ENCODE measurements around the gene TAF1B. TPM values are rescaled to one million over a fixed set of nuclear protein-coding genes. Genes with fewer than 3 reads are reported as not detected.

Gene TAF1B
- total RNA-seq, 4 donors from 2014 or later, result 10.8 to 21.4 (median 17.9) TPM

GRCh38 chr2:9844576-9844975 lies 1.3 kb downstream of the TAF1B start:
- H3K4me1 ChIP-seq, result peaks cover 0 to 34% (median 10%) of the 10 kb centered on the region in 4 donors
- 27 to 38% methylated on average over 5 of the region's 5 CpGs for WGBS, 2 donors
- H3K27me3 ChIP-seq, result no peaks in the 10 kb centered on the region
- H3K36me3 ChIP-seq, result peaks cover 0 to 15% (median 0%) of the 10 kb centered on the region in 3 donors
- no peaks in the 10 kb centered on the region for H3K9me3 ChIP-seq
- H3K4me3 ChIP-seq, result peak overlapping the region; percentile 73 to 95 (median 80)
- peak overlapping the region in 1 of 4 donors; percentile 91 for H3K27ac ChIP-seq
- DNase-seq (ENCODE audit: low spot score in 2 of 2), result no peak
- no peak for TF ChIP-seq EP300 (IDR thresholded peaks at IDR 0.05)
- TF ChIP-seq CTCF (IDR thresholded peaks at IDR 0.05), result no peak
- TF ChIP-seq POLR2A (IDR thresholded peaks at IDR 0.05), result no peak

- DNase-seq (ENCODE audit: low spot score in 2 of 2), result no peak
- Histone ChIP-seq H3K9me3 (no peaks in the 10 kb centered on the region), H3K27me3 (no peaks in the 10 kb centered on the region), H3K27ac (no peak overlapping the region), H3K4me1 (peaks cover 0 to 34% (median 10%) of the 10 kb centered on the region in 4 donors), H3K36me3 (peaks cover 0 to 35% (median 0%) of the 10 kb centered on the region in 3 donors), H3K4me3 (no peak overlapping the region)
- TF ChIP-seq CTCF (IDR thresholded peaks at IDR 0.05) (no peak), POLR2A (IDR thresholded peaks at IDR 0.05) (no peak), EP300 (IDR thresholded peaks at IDR 0.05) (no peak)
These were observed 3.3 kb downstream of the TAF1B start for GRCh38 chr2:9846554-9846953.

GRCh38 chr2:9847140-9847539 lies 3.9 kb downstream of the TAF1B start:
- Histone ChIP-seq H3K36me3 (peaks cover 0 to 41% (median 0%) of the 10 kb centered on the region in 3 donors), H3K4me3 (no peak overlapping the region), H3K9me3 (no peaks in the 10 kb centered on the region), H3K27ac (no peak overlapping the region), H3K27me3 (no peaks in the 10 kb centered on the region), H3K4me1 (peaks cover 0 to 34% (median 10%) of the 10 kb centered on the region in 4 donors)
- no peak for TF ChIP-seq EP300 (IDR thresholded peaks at IDR 0.05)
- TF ChIP-seq CTCF (IDR thresholded peaks at IDR 0.05), result no peak
- TF ChIP-seq POLR2A (IDR thresholded peaks at IDR 0.05), result no peak
- no peak for DNase-seq (ENCODE audit: low spot score in 2 of 2)
- 54 to 60% methylated on average over 4 of the region's 4 CpGs for WGBS, 2 donors

GRCh38 chr2:9852881-9853280 lies 9.6 kb downstream of the TAF1B start:
- TF ChIP-seq POLR2A (IDR thresholded peaks at IDR 0.05), result no peak
- DNase-seq (ENCODE audit: low spot score in 2 of 2), result no peak
- peaks cover 0 to 86% (median 2%) of the 10 kb centered on the region in 3 donors for H3K36me3 ChIP-seq
- 94% methylated on average over 2 of the region's 2 CpGs for WGBS, 2 donors
- no peak overlapping the region for H3K27ac ChIP-seq
- H3K27me3 ChIP-seq, result no peaks in the 10 kb centered on the region
- H3K9me3 ChIP-seq, result no peaks in the 10 kb centered on the region
- no peaks in the 10 kb centered on the region for H3K4me1 ChIP-seq
- no peak overlapping the region for H3K4me3 ChIP-seq

- Histone ChIP-seq H3K4me1 (no peaks in the 10 kb centered on the region), H3K27me3 (no peaks in the 10 kb centered on the region), H3K27ac (no peak overlapping the region), H3K9me3 (no peaks in the 10 kb centered on the region), H3K4me3 (no peak overlapping the region), H3K36me3 (peaks cover 0 to 78% (median 11%) of the 10 kb centered on the region in 3 donors)
- TF ChIP-seq EP300 (IDR thresholded peaks at IDR 0.05), result no peak
- TF ChIP-seq CTCF (IDR thresholded peaks at IDR 0.05), result no peak
- no peak for TF ChIP-seq POLR2A (IDR thresholded peaks at IDR 0.05)
- WGBS, 2 donors, result 91 to 95% methylated on average over 7 of the region's 7 CpGs
- no peak for DNase-seq (ENCODE audit: low spot score in 2 of 2)
These were observed 14.8 kb downstream of the TAF1B start for GRCh38 chr2:9857814-9858729.
